Activated T-cell treated with anti-CD3 and anti-CD28 coated beads, Interleukin-2, amount 50 U/mL, for 4 hours (primary cell): ENCODE results near the gene PERP. TPM values are rescaled to one million over a fixed set of nuclear protein-coding genes. Genes with fewer than 3 reads are reported as not detected.
"Not testable (repeated sequence)": the region's sequence is repeated elsewhere in the genome, so short reads cannot be mapped to it uniquely, and the experiment has no call there.

Experiments used
- ATAC-seq, 2 donors: fragments of 200-7000 bp; cut with Tn5 transposase; one replicate each; pipeline ENCODE4 v1.10.0; 2021
- DNase-seq: peaks from one replicate; pipeline ENCODE4 v3.0.0-alpha.2; 2020
- H3K27me3 Mint-ChIP-seq: one replicate; pipeline ENCODE4 v1.8.0; 2021; ENCODE audit warnings: low read depth, mixed read lengths
- H3K36me3 Mint-ChIP-seq: one replicate; pipeline ENCODE4 v1.8.0; 2022; ENCODE audit warnings: mixed read lengths; ENCODE audit not compliant: insufficient read depth
- H3K4me1 Mint-ChIP-seq: one replicate; pipeline ENCODE4 v1.8.0; 2021; ENCODE audit warnings: low read depth, mixed read lengths
- H3K4me3 Mint-ChIP-seq: one replicate; pipeline ENCODE4 v1.8.0; 2021; ENCODE audit warnings: mild to moderate bottlenecking, moderate library complexity, mixed read lengths
- H3K9me3 Mint-ChIP-seq: one replicate; pipeline ENCODE4 v1.8.0; 2021; ENCODE audit warnings: mixed read lengths
- total RNA-seq, 3 donors: library from RNA; stranded (reverse); gene quantifications; one replicate each; pipeline ENCODE4 v1.2.1, GENCODE V29; 2021

The PERP gene
- 1 to 10 TPM; 1.0 to 2.0 (median 1.8) TPM for total RNA-seq

- Mint-ChIP-seq H3K4me3 (peak within 1 kb of the TSS; percentile 86), H3K27me3 (peaks cover 20% of the 10 kb centered on the region), H3K9me3 (no peaks in the 10 kb centered on the region), H3K4me1 (peaks cover 21% of the 10 kb centered on the region), H3K36me3 (no peaks in the 10 kb centered on the region)
- ATAC-seq (peak; percentile 95 to 96), DNase-seq (peak; percentile 68)
Measured at GRCh38 chr6:138107078-138107751, at the start of gene PERP. Gene PERP (minus strand): TSS chr6:138107419. CDS start chr6:138107340, 79 bp downstream.

GRCh38 chr6:138155443-138155842 lies 48.2 kb upstream of the PERP start:
- Mint-ChIP-seq H3K4me1 (no peaks in the 10 kb centered on the region), H3K9me3 (peaks cover 14% of the 10 kb centered on the region), H3K27me3 (peaks cover 35% of the 10 kb centered on the region), H3K36me3 (no peaks in the 10 kb centered on the region), H3K4me3 (no peak overlapping the region)
- ATAC-seq, result no peak
- DNase-seq, result no peak

- H3K36me3 Mint-ChIP-seq, result no peaks in the 10 kb centered on the region
- no peaks in the 10 kb centered on the region for H3K9me3 Mint-ChIP-seq
- no peaks in the 10 kb centered on the region for H3K4me1 Mint-ChIP-seq
- ATAC-seq, result no peak
- H3K27me3 Mint-ChIP-seq, result peaks cover 42% of the 10 kb centered on the region
- no peak for DNase-seq
- H3K4me3 Mint-ChIP-seq, result no peak overlapping the region
Measured at GRCh38 chr6:138146544-138146943, 39.3 kb upstream of the PERP start.

- no peak for ATAC-seq
Measured at GRCh38 chr6:138145402-138145801, 38.2 kb upstream of the PERP start.

DNA sequence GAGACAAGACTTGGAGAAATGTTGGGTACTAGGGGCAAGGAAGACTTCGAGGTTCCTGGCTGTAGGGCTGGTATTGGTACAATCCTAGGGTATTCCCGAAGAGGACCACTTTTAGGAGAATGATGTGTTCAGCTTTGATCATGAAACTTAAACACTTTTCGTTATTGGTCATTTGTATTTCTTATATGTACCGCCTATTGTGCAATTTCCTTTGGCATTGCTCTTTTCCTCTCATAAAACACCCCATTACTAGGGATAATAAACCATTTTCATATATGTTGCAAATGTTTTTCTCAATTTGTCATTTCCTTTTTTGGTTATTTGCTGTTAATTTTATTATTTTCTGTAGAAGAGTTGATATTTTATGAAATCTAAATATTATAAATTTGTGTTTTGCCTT lies 35.6 kb upstream of the PERP start:
- Mint-ChIP-seq H3K4me3 (no peak overlapping the region), H3K27me3 (peaks cover 36% of the 10 kb centered on the region), H3K4me1 (no peaks in the 10 kb centered on the region), H3K9me3 (no peaks in the 10 kb centered on the region), H3K36me3 (no peaks in the 10 kb centered on the region)
- ATAC-seq (no peak), DNase-seq (no peak)

More at GRCh38 chr6:138145402-138145801, 38.2 kb upstream of the PERP start:
- H3K9me3 Mint-ChIP-seq, result no peaks in the 10 kb centered on the region
- H3K36me3 Mint-ChIP-seq, result no peaks in the 10 kb centered on the region
- DNase-seq, result no peak
- H3K4me1 Mint-ChIP-seq, result no peaks in the 10 kb centered on the region
- no peak overlapping the region for H3K4me3 Mint-ChIP-seq
- peaks cover 42% of the 10 kb centered on the region for H3K27me3 Mint-ChIP-seq

DNA sequence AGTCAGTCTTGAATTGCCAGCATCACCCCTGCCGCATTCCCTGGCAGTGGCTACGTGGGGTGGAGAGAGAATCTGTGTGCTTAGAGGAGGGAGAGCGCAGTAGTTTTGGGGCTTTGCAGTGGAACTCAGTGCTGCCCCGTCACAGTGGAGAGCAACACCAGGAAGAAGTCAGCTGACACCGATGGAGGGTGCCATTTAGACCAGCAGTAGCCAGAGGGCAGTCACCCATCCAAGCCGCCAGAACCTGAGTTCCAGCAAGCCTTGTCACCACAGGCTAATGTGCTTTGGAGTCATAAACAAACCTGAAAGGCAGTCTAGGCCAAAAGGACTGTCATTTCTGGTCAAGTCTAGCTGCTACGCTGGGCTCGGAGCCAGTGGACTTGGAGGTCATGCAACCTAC lies 22.0 kb upstream of the PERP start:
- no peaks in the 10 kb centered on the region for H3K36me3 Mint-ChIP-seq
- H3K9me3 Mint-ChIP-seq, result peaks cover 1% of the 10 kb centered on the region
- H3K4me1 Mint-ChIP-seq, result no peaks in the 10 kb centered on the region
- DNase-seq (no peak), ATAC-seq (no peak)
- H3K4me3 Mint-ChIP-seq, result no peak overlapping the region
- H3K27me3 Mint-ChIP-seq, result peaks cover 12% of the 10 kb centered on the region

- Mint-ChIP-seq H3K4me1 (no peaks in the 10 kb centered on the region), H3K9me3 (peaks cover 4% of the 10 kb centered on the region), H3K36me3 (no peaks in the 10 kb centered on the region), H3K4me3 (no peak overlapping the region), H3K27me3 (peaks cover 11% of the 10 kb centered on the region)
- no peak for DNase-seq
- no peak for ATAC-seq
Measured at GRCh38 chr6:138128096-138128495, 20.9 kb upstream of the PERP start.

DNA sequence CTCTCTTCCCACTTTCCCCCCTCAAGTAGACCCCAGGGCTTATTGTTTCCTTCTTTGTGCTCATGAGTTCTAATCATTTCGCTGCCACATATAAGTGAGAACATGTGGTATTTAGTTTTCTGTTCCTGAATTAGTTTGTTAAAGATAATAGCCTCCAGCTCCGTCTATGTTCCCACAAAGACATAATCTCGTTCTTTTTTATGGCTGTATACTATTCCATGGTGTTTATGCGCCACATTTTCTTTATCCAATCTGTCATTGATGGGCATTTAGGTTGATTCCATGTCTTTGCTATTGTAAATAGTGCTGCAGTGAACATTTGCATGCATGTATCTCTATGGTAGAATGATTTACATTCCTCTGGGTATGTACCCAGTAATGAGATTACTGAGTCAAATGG lies 16.9 kb upstream of the PERP start:
- DNase-seq (no peak), ATAC-seq (no peak)
- peaks cover 9% of the 10 kb centered on the region for H3K27me3 Mint-ChIP-seq
- H3K4me1 Mint-ChIP-seq, result no peaks in the 10 kb centered on the region
- H3K9me3 Mint-ChIP-seq, result peaks cover 4% of the 10 kb centered on the region
- no peaks in the 10 kb centered on the region for H3K36me3 Mint-ChIP-seq
- H3K4me3 Mint-ChIP-seq, result no peak overlapping the region

GRCh38 chr6:138119976-138120375 lies 12.8 kb upstream of the PERP start:
- no peak overlapping the region for H3K4me3 Mint-ChIP-seq
- peaks cover 4% of the 10 kb centered on the region for H3K9me3 Mint-ChIP-seq

GRCh38 chr6:138119229-138119628 lies 12.0 kb upstream of the PERP start:
- not testable (repeated sequence) for H3K36me3 Mint-ChIP-seq, H3K9me3 Mint-ChIP-seq, H3K4me1 Mint-ChIP-seq, ATAC-seq, H3K4me3 Mint-ChIP-seq, DNase-seq
- H3K27me3 Mint-ChIP-seq, result peaks cover 24% of the 10 kb centered on the region

More at GRCh38 chr6:138119976-138120375, 12.8 kb upstream of the PERP start:
- Mint-ChIP-seq H3K27me3 (peaks cover 17% of the 10 kb centered on the region), H3K4me1 (peaks cover 4% of the 10 kb centered on the region), H3K36me3 (no peaks in the 10 kb centered on the region)
- ATAC-seq, result no peak
- DNase-seq, result no peak

GRCh38 chr6:138117376-138117914 lies 10.2 kb upstream of the PERP start:
- no peak for ATAC-seq
- no peak for DNase-seq
- H3K4me1 Mint-ChIP-seq, result peaks cover 4% of the 10 kb centered on the region
- H3K36me3 Mint-ChIP-seq, result no peaks in the 10 kb centered on the region
- H3K27me3 Mint-ChIP-seq, result peaks cover 26% of the 10 kb centered on the region
- H3K4me3 Mint-ChIP-seq, result no peak overlapping the region
- no peaks in the 10 kb centered on the region for H3K9me3 Mint-ChIP-seq

DNA sequence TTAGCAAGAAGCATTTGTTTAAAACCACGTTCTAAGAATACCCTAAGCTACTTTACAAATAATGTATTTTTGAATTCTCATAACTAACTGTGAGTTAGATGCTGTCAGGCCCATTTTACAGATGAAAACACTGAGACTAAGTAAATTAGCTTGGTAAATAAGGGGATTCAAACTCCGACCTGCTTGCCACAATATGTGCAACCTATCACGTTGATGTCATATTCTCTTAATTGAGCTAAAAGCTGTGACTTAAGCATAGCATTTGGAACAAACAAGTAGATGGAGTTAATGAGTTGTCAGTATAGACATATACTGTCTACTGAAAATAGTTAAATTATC lies 9.4 kb upstream of the PERP start:
- H3K9me3 Mint-ChIP-seq, result no peaks in the 10 kb centered on the region
- DNase-seq (no peak), ATAC-seq (no peak)
- peaks cover 4% of the 10 kb centered on the region for H3K4me1 Mint-ChIP-seq
- no peaks in the 10 kb centered on the region for H3K36me3 Mint-ChIP-seq
- peaks cover 22% of the 10 kb centered on the region for H3K27me3 Mint-ChIP-seq
- no peak overlapping the region for H3K4me3 Mint-ChIP-seq

DNA sequence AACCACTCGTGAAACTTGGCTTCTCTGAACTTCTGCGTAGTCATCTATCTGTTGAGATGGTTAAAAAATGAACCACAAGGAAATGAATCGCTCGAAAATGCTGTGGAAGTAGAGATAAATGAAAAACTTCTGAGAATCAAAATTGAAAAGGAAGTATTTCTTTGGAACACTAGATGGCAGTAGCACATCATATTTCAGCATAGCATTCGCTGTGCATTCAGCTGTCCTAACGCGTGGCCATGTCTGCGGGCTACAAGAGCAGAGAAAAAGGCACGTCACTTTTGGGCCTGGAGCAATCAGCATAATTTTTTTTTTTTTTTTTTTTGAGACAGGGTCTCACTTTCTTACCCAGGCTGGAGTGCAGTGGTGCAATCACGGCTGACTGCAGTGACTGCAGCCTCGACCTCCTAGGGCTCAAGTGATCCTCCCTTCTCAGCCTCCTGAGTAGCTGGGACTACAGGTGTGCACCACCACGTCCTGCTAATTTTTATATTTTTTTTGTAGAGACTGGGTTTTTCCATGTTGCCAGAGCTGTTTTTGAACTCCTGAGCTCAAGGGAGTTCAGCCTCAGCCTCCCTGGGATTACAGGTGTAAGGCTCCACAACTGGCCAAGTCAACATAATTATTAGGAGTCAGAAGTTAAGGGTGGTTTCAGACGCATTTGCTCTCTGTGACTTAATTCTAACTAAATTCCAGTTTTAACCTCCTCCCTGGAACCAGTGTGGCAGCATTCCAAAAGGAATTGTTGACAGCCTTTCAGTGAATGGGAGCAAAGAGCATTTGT lies 8.8 kb upstream of the PERP start:
- Mint-ChIP-seq H3K36me3 (no peaks in the 10 kb centered on the region), H3K4me3 (no peak overlapping the region), H3K4me1 (peaks cover 4% of the 10 kb centered on the region), H3K9me3 (no peaks in the 10 kb centered on the region), H3K27me3 (peaks cover 21% of the 10 kb centered on the region)
- DNase-seq (peak; percentile 17), ATAC-seq (peak; percentile 86 to 88)

DNA sequence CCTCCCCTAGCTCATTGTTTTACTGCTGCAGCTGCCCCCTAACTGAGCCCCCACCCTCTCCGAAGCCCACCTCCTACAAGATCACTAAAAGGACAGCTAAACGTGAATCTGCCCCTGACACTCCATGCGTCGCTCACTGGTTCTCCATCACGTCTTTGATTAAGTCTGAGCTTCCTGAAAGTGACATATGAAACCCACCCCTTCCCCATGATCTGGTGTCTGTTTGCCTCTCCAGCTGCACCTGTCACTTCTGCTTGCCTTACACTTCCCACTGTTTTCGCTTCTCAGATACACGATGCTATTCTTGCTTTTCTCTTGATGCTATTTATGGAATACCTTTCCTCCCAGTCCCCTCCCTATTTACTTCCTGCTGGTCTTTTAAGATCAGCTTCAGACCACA lies 8.0 kb upstream of the PERP start:
- H3K4me3 Mint-ChIP-seq, result no peak overlapping the region
- H3K36me3 Mint-ChIP-seq, result no peaks in the 10 kb centered on the region
- H3K4me1 Mint-ChIP-seq, result peaks cover 4% of the 10 kb centered on the region
- ATAC-seq (no peak), DNase-seq (no peak)
- H3K9me3 Mint-ChIP-seq, result no peaks in the 10 kb centered on the region
- H3K27me3 Mint-ChIP-seq, result peaks cover 21% of the 10 kb centered on the region
